HG02870 (cell line): Measurements from ENCODE around the gene MAGI2.

ENCODE experiments used
- ATAC-seq: cut with Tn5 transposase; IDR thresholded peaks from one replicate; pipeline ENCODE4 v1.9.1; 2021; ENCODE audit warnings: mild to moderate bottlenecking, moderate library complexity; ENCODE audit not compliant: unreplicated experiment

Gene MAGI2

GRCh38 chr7:79453558-79454360 lies at the start of gene MAGI2:
TSS of gene MAGI2 (minus strand) at chr7:79453667. CDS start at chr7:79453320, 347 bp downstream.
- ATAC-seq, result no peak

- ATAC-seq, result no peak
Observed at GRCh38 chr7:79502151-79502550, 48.7 kb upstream of the MAGI2 start.

GRCh38 chr7:79500759-79501158 lies 47.3 kb upstream of the MAGI2 start:
- no peak for ATAC-seq

- no peak for ATAC-seq
Observed at GRCh38 chr7:79497728-79498127, 44.3 kb upstream of the MAGI2 start.

GRCh38 chr7:79495544-79496272 lies 42.2 kb upstream of the MAGI2 start:
- no peak for ATAC-seq

- no peak for ATAC-seq
Observed at GRCh38 chr7:79494046-79494445, 40.6 kb upstream of the MAGI2 start.

GRCh38 chr7:79489371-79489770 lies 35.9 kb upstream of the MAGI2 start:
- ATAC-seq, result no peak

GRCh38 chr7:79478386-79478785 lies 24.9 kb upstream of the MAGI2 start:
- no peak for ATAC-seq

GRCh38 chr7:79475455-79475854 lies 22.0 kb upstream of the MAGI2 start:
- ATAC-seq, result no peak

- no peak for ATAC-seq
Observed at GRCh38 chr7:79471699-79472098, 18.2 kb upstream of the MAGI2 start.

- no peak for ATAC-seq
Observed at GRCh38 chr7:79471283-79471682, 17.8 kb upstream of the MAGI2 start.

- ATAC-seq, result no peak
Observed at GRCh38 chr7:79465551-79465950, 12.1 kb upstream of the MAGI2 start.

- no peak for ATAC-seq
Observed at GRCh38 chr7:79464051-79464450, 10.6 kb upstream of the MAGI2 start.

- no peak for ATAC-seq
Observed at GRCh38 chr7:79462390-79462789, 8.9 kb upstream of the MAGI2 start.

GRCh38 chr7:79461660-79462059 lies 8.2 kb upstream of the MAGI2 start:
- no peak for ATAC-seq

GRCh38 chr7:79459381-79459780 lies 5.9 kb upstream of the MAGI2 start:
- ATAC-seq, result no peak

- ATAC-seq, result no peak
Observed at GRCh38 chr7:79458796-79459195, 5.3 kb upstream of the MAGI2 start.

- ATAC-seq, result no peak
Observed at GRCh38 chr7:79455173-79455790, 1.8 kb upstream of the MAGI2 start.

- ATAC-seq, result no peak
Observed at GRCh38 chr7:79454361-79454960, 994 bp upstream of the MAGI2 start.

- no peak for ATAC-seq
Observed at GRCh38 chr7:79453266-79453557, 255 bp downstream of the MAGI2 start.

- no peak for ATAC-seq
Observed at GRCh38 chr7:79452495-79453265, 787 bp downstream of the MAGI2 start.
